Measurements from ENCODE around the gene USP15.

DNA sequence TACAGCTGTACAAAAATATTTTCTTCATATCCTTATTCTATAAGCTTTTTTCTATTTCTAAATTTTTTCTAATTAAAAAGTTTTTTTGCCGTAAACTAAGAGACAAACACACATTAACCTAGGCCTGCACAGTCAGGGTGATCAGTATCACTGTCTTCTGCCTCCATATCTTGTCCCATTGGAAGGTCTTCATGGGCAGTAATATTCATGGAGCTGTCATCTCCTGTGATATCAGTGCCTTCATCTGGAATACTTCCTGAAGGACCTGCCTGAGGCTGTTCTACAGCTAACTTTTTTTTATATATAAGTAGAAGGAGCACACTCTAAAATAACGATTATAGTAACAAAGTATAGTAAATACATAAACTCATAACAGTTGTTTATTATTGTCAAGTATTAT lies 17.8 kb downstream of the USP15 start:
- TF ChIP-seq POLR2A (IDR thresholded peaks at IDR 0.05; ENCODE audit: low read depth, low read length) (no peak), GATA2 (IDR thresholded peaks at IDR 0.05; ENCODE audit: insufficient read depth, insufficient read length, low read depth, low read length) (no peak), JUN (IDR thresholded peaks at IDR 0.05; ENCODE audit: borderline replicate concordance, insufficient read depth, insufficient read length, low read depth) (no peak), POLR2AphosphoS5 (IDR thresholded peaks at IDR 0.05; ENCODE audit: insufficient read depth, low read depth, low read length) (no peak), EZH2 (IDR thresholded peaks at IDR 0.05; ENCODE audit: borderline replicate concordance, low read depth, low read length, severe bottlenecking) (no peak), FOS (IDR thresholded peaks at IDR 0.05; ENCODE audit: borderline replicate concordance, insufficient read depth, low read length) (no peak), MYC (IDR thresholded peaks at IDR 0.05; ENCODE audit: low read depth, low read length) (no peak)
- TF ChIP-seq, protein P1, sequence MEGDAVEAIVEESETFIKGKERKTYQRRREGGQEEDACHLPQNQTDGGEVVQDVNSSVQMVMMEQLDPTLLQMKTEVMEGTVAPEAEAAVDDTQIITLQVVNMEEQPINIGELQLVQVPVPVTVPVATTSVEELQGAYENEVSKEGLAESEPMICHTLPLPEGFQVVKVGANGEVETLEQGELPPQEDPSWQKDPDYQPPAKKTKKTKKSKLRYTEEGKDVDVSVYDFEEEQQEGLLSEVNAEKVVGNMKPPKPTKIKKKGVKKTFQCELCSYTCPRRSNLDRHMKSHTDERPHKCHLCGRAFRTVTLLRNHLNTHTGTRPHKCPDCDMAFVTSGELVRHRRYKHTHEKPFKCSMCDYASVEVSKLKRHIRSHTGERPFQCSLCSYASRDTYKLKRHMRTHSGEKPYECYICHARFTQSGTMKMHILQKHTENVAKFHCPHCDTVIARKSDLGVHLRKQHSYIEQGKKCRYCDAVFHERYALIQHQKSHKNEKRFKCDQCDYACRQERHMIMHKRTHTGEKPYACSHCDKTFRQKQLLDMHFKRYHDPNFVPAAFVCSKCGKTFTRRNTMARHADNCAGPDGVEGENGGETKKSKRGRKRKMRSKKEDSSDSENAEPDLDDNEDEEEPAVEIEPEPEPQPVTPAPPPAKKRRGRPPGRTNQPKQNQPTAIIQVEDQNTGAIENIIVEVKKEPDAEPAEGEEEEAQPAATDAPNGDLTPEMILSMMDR (IDR thresholded peaks at IDR 0.05; ENCODE audit: extremely low read depth in 1 of 2, insufficient read depth in 1 of 2, low read depth in 1 of 2, low read length in 2 of 2) = no peak
- TF ChIP-seq, protein P2, sequence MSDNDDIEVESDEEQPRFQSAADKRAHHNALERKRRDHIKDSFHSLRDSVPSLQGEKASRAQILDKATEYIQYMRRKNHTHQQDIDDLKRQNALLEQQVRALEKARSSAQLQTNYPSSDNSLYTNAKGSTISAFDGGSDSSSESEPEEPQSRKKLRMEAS (IDR thresholded peaks at IDR 0.05; ENCODE audit: insufficient read depth, insufficient read length) = no peak

Data from endothelial cell of umbilical vein (primary cell).